Adrenal gland (tissue), 12 donors: ENCODE results near the gene COX20. TPM values are rescaled to one million over a fixed set of nuclear protein-coding genes. Genes with fewer than 3 reads are reported as not detected.

Experiments
- DNase-seq, 7 donors: peaks; one replicate each; pipeline ENCODE4 v3.0.0-alpha.2; 2019 to 2020
- H3K27ac ChIP-seq, 5 donors: fragments of 200-600 bp; sonication (generic) in 4 of 5; 1 replicate in 3 of 5; 2 replicates in 2 of 5; pipeline versions ENCODE4 v1.5.1 to v1.8.0; 2016 to 2020; ENCODE audit warnings: mild to moderate bottlenecking in 1 of 5
- H3K27me3 ChIP-seq: fragments of 200-600 bp; 2 replicates; pipeline ENCODE4 v1.8.0; 2021
- H3K36me3 ChIP-seq, 2 donors: fragments of 200-600 bp; replicated peaks in 1 of 2; 1 replicate in 1 of 2; 2 replicates in 1 of 2; pipeline versions ENCODE4 v1.5.1 to v1.8.0; 2018 to 2022
- H3K4me1 ChIP-seq, 2 donors: fragments of 200-600 bp; replicated peaks in 1 of 2; 1 replicate in 1 of 2; 2 replicates in 1 of 2; pipeline versions ENCODE4 v1.5.1 to v1.8.0; 2018 to 2021
- H3K4me3 ChIP-seq, 4 donors: fragments of 200-600 bp; sonication (generic) in 3 of 4; one replicate each; pipeline ENCODE4 v1.5.1; 2016 to 2018
- H3K9me3 ChIP-seq, 3 donors: fragments of 200-600 bp; sonication (generic) in 1 of 3; replicated peaks in 1 of 3; 1 replicate in 2 of 3; 2 replicates in 1 of 3; pipeline versions ENCODE4 v1.5.1 to v1.8.0; 2016 to 2021
- POLR2A ChIP-seq, 2 donors: fragments of 450-650 bp; IDR thresholded peaks; one replicate each; pipeline ENCODE4 v1.6.1; 2017; ENCODE audit warnings: antibody characterized with exemption in 2 of 2, mild to moderate bottlenecking in 2 of 2, moderate library complexity in 1 of 2
- WGBS, 4 donors: extraction: QIAGEN DNeasy Blood & Tissue Kit in 2 of 4; methylation state at CpG; one replicate each; pipeline versions ENCODE4 v1.1.5 to v1.1.7; 2013 to 2017; 5-methylcytosine and 5-hydroxymethylcytosine counted together
- intact Hi-C, 2 donors: fragments of 100-400 bp; cut with DNase I; formaldehyde crosslinking; loops; one replicate each; pipeline versions ENCODE4 v1.14.1 to v1.15.0; 2022 to 2023
- polyA plus RNA-seq, 3 donors: library from polyadenylated mRNA; stranded (reverse); fragments of 200-250 nt in 2 of 3; fragments of 350-450 nt in 1 of 3; fragmentation: Illumina TruSeq in 1 of 3; extraction: RNeasy Lipid Tissue Mini Kit (QIAGEN cat#74804) in 1 of 3; gene quantifications; one replicate each; pipeline ENCODE4 v1.2.3, GENCODE V29; 2013 to 2014
- total RNA-seq, 9 donors: library from RNA; depleted of rRNA in 4 of 9; stranded (reverse); fragments of >200 nt in 4 of 9; fragments of 120-200 nt in 1 of 9; fragmentation: NEBNext Ultra II Directional in 1 of 9; extraction: Animal tissue kit (Norgen Biotek cat#: 25700) in 1 of 9; gene quantifications; one replicate each; pipeline versions ENCODE4 v1.1.0 to v1.2.4, GENCODE V29; 2013 to 2023
- TF ChIP-seq, protein P1 (sequence below), 6 experiments: fragments of 450-650 bp in 4 of 6; fragments of 200-600 bp in 2 of 6; sonication (generic) in 1 of 6; IDR thresholded peaks; 1 replicate in 5 of 6; 2 replicates in 1 of 6; pipeline versions ENCODE4 v1.5.1 to v1.8.0; 2016 to 2021; ENCODE audit warnings: antibody characterized with exemption in 6 of 6, mild to moderate bottlenecking in 2 of 6, moderate library complexity in 1 of 6
- donor health status: healthy with polysubstance abuse.
- donor health status: Bipolar disorder and iron deficiency.
- donor health status: DM: yes; HTN: yes; CAD: no.
- donor health status: DM: no; HTN: no; CAD: no.
- donor health status: DM: no; HTN: no; CAD: no.
- donor health status: DM: yes; HTN: yes; CAD: no.

COX20 gene
- total and polyA plus RNA-seq, 12 donors, result 32.2 to 265 (median 46.2) TPM

DNA sequence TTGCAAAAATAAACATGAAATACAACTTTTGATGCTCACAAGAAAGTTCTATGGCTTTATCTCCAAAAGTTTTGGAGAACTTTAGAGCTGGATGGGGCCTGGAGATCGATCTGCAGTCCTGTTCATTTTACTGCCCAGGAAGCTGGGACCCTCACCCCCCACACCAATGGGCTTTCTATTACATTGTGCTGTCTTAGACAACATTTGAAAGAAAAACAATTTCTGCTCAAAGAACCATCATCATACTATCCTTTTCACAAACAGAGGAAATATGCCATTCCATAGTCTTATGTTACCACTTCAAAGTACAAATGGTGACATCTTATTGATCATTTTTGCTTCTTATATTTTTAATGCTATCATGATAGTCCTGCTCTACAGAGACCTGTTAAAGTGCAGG, 30.9 kb downstream of the COX20 start:
- Histone ChIP-seq H3K36me3 (no peaks in the 10 kb centered on the region), H3K27ac (no peak overlapping the region), H3K27me3 (no peaks in the 10 kb centered on the region), H3K9me3 (no peaks in the 10 kb centered on the region), H3K4me3 (no peak overlapping the region), H3K4me1 (peaks cover 6 to 13% of the 10 kb centered on the region in 2 donors)
- TF ChIP-seq POLR2A (IDR thresholded peaks at IDR 0.05), result no peak
- TF ChIP-seq, protein P1, sequence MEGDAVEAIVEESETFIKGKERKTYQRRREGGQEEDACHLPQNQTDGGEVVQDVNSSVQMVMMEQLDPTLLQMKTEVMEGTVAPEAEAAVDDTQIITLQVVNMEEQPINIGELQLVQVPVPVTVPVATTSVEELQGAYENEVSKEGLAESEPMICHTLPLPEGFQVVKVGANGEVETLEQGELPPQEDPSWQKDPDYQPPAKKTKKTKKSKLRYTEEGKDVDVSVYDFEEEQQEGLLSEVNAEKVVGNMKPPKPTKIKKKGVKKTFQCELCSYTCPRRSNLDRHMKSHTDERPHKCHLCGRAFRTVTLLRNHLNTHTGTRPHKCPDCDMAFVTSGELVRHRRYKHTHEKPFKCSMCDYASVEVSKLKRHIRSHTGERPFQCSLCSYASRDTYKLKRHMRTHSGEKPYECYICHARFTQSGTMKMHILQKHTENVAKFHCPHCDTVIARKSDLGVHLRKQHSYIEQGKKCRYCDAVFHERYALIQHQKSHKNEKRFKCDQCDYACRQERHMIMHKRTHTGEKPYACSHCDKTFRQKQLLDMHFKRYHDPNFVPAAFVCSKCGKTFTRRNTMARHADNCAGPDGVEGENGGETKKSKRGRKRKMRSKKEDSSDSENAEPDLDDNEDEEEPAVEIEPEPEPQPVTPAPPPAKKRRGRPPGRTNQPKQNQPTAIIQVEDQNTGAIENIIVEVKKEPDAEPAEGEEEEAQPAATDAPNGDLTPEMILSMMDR (IDR thresholded peaks at IDR 0.05), result no peak
- no peak for DNase-seq
- intact Hi-C loops, result loop anchor here (10.0 kb wide), 2 partner anchors 108 to 178 kb away; no protein-coding TSS in a partner anchor
- WGBS, 4 donors, result 92 to 96% (median 95%) methylated on average over 1 of the region's 1 CpG

GRCh38 chr1:244868484-244869363, 33.3 kb downstream of the COX20 start:
- H3K4me3 ChIP-seq, result no peak overlapping the region
- peaks cover 0 to 5% of the 10 kb centered on the region in 2 donors for H3K4me1 ChIP-seq
- no peak for DNase-seq
- no peaks in the 10 kb centered on the region for H3K36me3 ChIP-seq
- no peak overlapping the region for H3K27ac ChIP-seq
- no peaks in the 10 kb centered on the region for H3K9me3 ChIP-seq
- 91 to 94% (median 93%) methylated on average over 23 of the region's 23 CpGs for WGBS, 4 donors
- H3K27me3 ChIP-seq, result no peaks in the 10 kb centered on the region
- TF ChIP-seq POLR2A (IDR thresholded peaks at IDR 0.05), result no peak
- TF ChIP-seq, protein P1 (IDR thresholded peaks at IDR 0.05), result no peak
- intact Hi-C loops, result loop anchor here (10.0 kb wide), 2 partner anchors 106 to 176 kb away; no protein-coding TSS in a partner anchor

- peaks cover 0 to 5% of the 10 kb centered on the region in 2 donors for H3K4me1 ChIP-seq
- H3K9me3 ChIP-seq, result no peaks in the 10 kb centered on the region
- 89 to 94% (median 91%) methylated on average over 12 of the region's 12 CpGs for WGBS, 4 donors
- H3K27me3 ChIP-seq, result no peaks in the 10 kb centered on the region
- no peak overlapping the region for H3K27ac ChIP-seq
- no peaks in the 10 kb centered on the region for H3K36me3 ChIP-seq
- no peak overlapping the region for H3K4me3 ChIP-seq
- no peak for TF ChIP-seq POLR2A (IDR thresholded peaks at IDR 0.05)
- TF ChIP-seq, protein P1 (IDR thresholded peaks at IDR 0.05), result no peak
- DNase-seq, result no peak
- intact Hi-C loops, result loop anchor here (10.0 kb wide), 2 partner anchors 105 to 175 kb away; no protein-coding TSS in a partner anchor
Observed at GRCh38 chr1:244869364-244869827, 33.9 kb downstream of the COX20 start.

GRCh38 chr1:244869950-244870349, 34.5 kb downstream of the COX20 start:
- intact Hi-C loops, result loop anchor here (10.0 kb wide), 3 partner anchors 85 to 175 kb away; no protein-coding TSS in a partner anchor
- H3K36me3 ChIP-seq, result no peaks in the 10 kb centered on the region
- no peak overlapping the region for H3K27ac ChIP-seq
- no peaks in the 10 kb centered on the region for H3K9me3 ChIP-seq
- no peak for DNase-seq
- no peaks in the 10 kb centered on the region for H3K27me3 ChIP-seq
- 91 to 95% (median 93%) methylated on average over 4 of the region's 4 CpGs for WGBS, 4 donors
- TF ChIP-seq, protein P1 (IDR thresholded peaks at IDR 0.05), result no peak
- no peak for TF ChIP-seq POLR2A (IDR thresholded peaks at IDR 0.05)
- H3K4me3 ChIP-seq, result no peak overlapping the region
- peaks cover 0 to 5% of the 10 kb centered on the region in 2 donors for H3K4me1 ChIP-seq
